SH-SY5Y (cell line): ENCODE results near the gene FOXS1.

ENCODE experiments used
- GATA2 ChIP-seq: IDR thresholded peaks from 2 replicates; pipeline ENCODE4 v1.6.1; 2011; ENCODE audit warnings: mild to moderate bottlenecking, low read depth, low read length
- GATA3 ChIP-seq: IDR thresholded peaks from 2 replicates; pipeline ENCODE4 v1.6.1; 2011; ENCODE audit warnings: low read depth, mild to moderate bottlenecking, low read length, moderate library complexity

DNA sequence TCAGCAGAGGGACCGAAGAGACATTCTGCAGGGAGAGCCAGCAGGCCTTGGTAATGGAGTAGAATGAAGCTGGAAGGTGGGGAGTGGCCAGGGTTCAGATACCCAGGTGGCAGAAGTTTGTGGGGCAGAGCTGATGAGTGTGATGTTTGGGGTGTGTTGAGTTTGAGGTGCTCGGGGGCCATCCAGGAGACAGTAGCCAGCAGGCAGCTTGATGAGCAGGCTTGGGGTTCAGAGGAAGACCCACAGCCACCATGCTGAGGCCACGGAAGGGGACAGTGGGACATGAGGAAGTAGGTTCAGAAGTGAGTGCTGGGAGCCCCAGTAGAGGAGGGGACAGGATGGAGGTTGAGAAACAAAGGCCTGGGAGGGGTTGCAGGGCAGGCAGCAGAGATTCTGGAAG lies 11.1 kb upstream of the FOXS1 start:
- TF ChIP-seq GATA2 (no peak), GATA3 (no peak)
